Measurements from ENCODE around the gene UTP25. TPM values are rescaled to one million over a fixed set of nuclear protein-coding genes. Genes with fewer than 3 reads are reported as not detected.

UTP25 gene
- total RNA-seq, 2 experiments from 2014 or later = 10.5 to 12.8 TPM

DNA sequence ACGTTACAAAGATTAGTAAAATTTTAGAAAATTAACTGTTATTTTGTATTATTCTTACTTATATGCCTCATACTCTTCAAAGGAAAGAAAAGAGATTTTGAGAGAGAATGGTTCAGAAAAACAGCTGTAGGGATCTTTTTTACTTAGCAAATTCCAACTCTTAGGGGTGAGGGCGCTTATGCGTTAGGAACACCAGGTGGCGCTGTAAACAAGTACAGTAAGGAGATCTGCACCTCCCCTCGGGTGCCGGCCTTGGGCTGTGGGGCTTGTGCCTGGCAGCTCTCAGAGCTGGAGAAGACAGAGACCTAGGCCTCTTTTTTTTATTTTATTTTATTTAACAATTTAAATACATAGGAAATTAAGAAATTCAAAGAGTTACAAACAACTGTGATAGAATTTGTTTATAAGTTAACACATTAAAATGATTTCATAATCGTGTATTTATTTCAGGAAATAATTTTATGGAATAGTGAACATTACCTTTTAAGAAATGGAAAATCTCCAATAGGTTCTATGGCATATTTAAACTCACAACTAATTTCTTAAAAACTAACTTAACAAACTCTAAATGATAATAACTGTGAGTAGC, 32.6 kb downstream of the UTP25 start:
- Histone ChIP-seq H4K20me1 (ENCODE audit: insufficient read depth, low read length) (no peaks in the 10 kb centered on the region), H3K9me2 (ENCODE audit: insufficient read depth, low read length) (no peaks in the 10 kb centered on the region), H3K79me2 (ENCODE audit: insufficient read depth, low read depth, low read length) (no peaks in the 10 kb centered on the region), H3K36me3 (ENCODE audit: insufficient read depth, low read length) (peaks cover 11% of the 10 kb centered on the region), H2AFZ (ENCODE audit: low read length) (no peak overlapping the region), H3K4me2 (ENCODE audit: low read length) (no peak overlapping the region), H3K4me3 (ENCODE audit: low read depth, low read length, poor library complexity, severe bottlenecking) (no peak overlapping the region), H3K27ac (ENCODE audit: low read depth, low read length, poor library complexity, severe bottlenecking) (no peak overlapping the region), H3K9me3 (ENCODE audit: low read length) (no peaks in the 10 kb centered on the region), H3K4me1 (ENCODE audit: insufficient read depth, low read length, poor library complexity, severe bottlenecking) (no peaks in the 10 kb centered on the region)
- peak; percentile 79 for DNase-seq (ENCODE audit: low spot score)
- TF ChIP-seq EZH2phosphoT487 (IDR thresholded peaks at IDR 0.05; ENCODE audit: borderline replicate concordance, low read depth, low read length) = no peak
- TF ChIP-seq, protein P1, sequence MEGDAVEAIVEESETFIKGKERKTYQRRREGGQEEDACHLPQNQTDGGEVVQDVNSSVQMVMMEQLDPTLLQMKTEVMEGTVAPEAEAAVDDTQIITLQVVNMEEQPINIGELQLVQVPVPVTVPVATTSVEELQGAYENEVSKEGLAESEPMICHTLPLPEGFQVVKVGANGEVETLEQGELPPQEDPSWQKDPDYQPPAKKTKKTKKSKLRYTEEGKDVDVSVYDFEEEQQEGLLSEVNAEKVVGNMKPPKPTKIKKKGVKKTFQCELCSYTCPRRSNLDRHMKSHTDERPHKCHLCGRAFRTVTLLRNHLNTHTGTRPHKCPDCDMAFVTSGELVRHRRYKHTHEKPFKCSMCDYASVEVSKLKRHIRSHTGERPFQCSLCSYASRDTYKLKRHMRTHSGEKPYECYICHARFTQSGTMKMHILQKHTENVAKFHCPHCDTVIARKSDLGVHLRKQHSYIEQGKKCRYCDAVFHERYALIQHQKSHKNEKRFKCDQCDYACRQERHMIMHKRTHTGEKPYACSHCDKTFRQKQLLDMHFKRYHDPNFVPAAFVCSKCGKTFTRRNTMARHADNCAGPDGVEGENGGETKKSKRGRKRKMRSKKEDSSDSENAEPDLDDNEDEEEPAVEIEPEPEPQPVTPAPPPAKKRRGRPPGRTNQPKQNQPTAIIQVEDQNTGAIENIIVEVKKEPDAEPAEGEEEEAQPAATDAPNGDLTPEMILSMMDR (conservative IDR thresholded peaks at IDR 0.05; ENCODE audit: low read length) = peak; percentile 97
- POLR2A ChIA-PET = interaction anchor here (0.9 kb wide), 1 partner anchor 224 kb away, joined by 4 read pairs; no protein-coding TSS in a partner anchor
- BruUV-seq (replicated peaks) = no TSS peak
- CTCF ChIA-PET (ENCODE audit: unreplicated experiment) = interaction anchor here (0.6 kb wide), 1 partner anchor 400 kb away, joined by 3 read pairs; no protein-coding TSS in a partner anchor
- intact Hi-C loops (cut with micrococcal nuclease; ENCODE audit: unreplicated experiment) = loop anchor here (1.0 to 10.0 kb wide), 3 partner anchors 128 to 544 kb away; no protein-coding TSS in a partner anchor

DNA sequence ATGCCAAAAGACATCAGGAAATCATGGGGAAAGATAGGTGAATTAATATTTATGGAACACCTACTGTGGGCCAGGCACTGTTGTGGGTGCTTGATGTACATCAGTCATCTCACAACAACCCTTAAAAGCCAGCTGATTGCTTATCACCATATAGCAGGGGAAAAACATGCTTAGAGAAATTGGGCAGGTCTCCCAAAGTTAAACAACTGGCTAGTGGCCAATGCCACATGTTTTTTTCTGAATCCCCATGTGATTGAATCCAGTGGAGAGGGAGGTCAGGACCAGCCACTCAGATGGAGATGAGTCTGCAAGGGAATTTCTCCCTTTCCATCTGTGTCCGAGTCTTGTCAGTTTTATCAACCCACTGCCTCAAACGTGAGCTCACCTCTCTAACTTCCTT, 33.5 kb downstream of the UTP25 start:
- Histone ChIP-seq H3K27ac (ENCODE audit: low read depth, low read length, poor library complexity, severe bottlenecking) (no peak overlapping the region), H4K20me1 (ENCODE audit: insufficient read depth, low read length) (no peaks in the 10 kb centered on the region), H2AFZ (ENCODE audit: low read length) (no peak overlapping the region), H3K4me2 (ENCODE audit: low read length) (no peak overlapping the region), H3K4me1 (ENCODE audit: insufficient read depth, low read length, poor library complexity, severe bottlenecking) (no peaks in the 10 kb centered on the region), H3K9me3 (ENCODE audit: low read length) (no peaks in the 10 kb centered on the region), H3K79me2 (ENCODE audit: insufficient read depth, low read depth, low read length) (no peaks in the 10 kb centered on the region), H3K4me3 (ENCODE audit: low read depth, low read length, poor library complexity, severe bottlenecking) (no peak overlapping the region), H3K36me3 (ENCODE audit: insufficient read depth, low read length) (peaks cover 4% of the 10 kb centered on the region; the same call in 1 of the 2 replicates), H3K9me2 (ENCODE audit: insufficient read depth, low read length) (no peaks in the 10 kb centered on the region)
- no peak for DNase-seq (ENCODE audit: low spot score)
- intact Hi-C loops (cut with micrococcal nuclease; ENCODE audit: unreplicated experiment) = loop anchor here (2.0 to 10.0 kb wide), 2 partner anchors 128 to 544 kb away; no protein-coding TSS in a partner anchor
- no TSS peak for BruUV-seq (replicated peaks)
- TF ChIP-seq, protein P1 (conservative IDR thresholded peaks at IDR 0.05; ENCODE audit: low read length) = no peak
- no peak for TF ChIP-seq EZH2phosphoT487 (IDR thresholded peaks at IDR 0.05; ENCODE audit: borderline replicate concordance, low read depth, low read length)
- ChIA-PET CTCF (ENCODE audit: unreplicated experiment) (no interaction called here), POLR2A (no interaction called here)
